ENCODE measurements around the gene GPC1.

DNA sequence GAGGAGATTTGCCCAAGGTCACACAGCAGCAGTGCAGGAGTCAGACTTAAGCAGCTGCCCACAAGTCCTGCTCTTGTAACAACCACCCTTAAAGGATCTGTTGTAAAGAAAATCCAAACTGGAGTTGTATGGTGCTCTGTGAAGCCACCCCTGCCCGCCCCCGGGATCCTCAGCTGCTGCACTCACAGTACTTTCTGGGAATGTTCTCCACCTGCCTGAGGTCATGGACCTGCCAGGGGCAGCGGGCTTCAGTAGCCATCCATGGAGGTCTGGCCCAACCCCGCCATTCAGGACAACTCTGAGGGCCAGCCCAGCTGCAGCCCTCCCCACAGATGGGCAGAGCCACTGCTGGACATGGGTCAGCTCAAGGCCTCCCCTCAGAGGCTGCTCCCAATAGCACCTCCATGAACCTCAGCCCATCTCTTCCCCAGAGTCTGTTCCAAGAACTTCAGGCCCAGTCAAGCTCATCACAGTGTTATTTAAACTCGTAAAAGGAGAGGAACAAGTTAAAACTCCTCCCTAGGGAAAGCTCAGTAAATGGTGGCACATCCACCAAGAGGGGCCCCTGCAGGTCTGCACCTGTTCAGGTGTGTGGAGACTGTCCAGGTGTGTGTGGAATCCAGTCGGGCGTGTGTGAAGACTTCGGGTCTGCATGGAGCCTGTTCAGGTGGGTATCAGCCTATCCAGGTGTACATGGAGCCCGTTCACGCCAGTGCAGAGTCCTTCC, 39.4 kb upstream of the GPC1 start:
- TF ChIP-seq, protein P1, sequence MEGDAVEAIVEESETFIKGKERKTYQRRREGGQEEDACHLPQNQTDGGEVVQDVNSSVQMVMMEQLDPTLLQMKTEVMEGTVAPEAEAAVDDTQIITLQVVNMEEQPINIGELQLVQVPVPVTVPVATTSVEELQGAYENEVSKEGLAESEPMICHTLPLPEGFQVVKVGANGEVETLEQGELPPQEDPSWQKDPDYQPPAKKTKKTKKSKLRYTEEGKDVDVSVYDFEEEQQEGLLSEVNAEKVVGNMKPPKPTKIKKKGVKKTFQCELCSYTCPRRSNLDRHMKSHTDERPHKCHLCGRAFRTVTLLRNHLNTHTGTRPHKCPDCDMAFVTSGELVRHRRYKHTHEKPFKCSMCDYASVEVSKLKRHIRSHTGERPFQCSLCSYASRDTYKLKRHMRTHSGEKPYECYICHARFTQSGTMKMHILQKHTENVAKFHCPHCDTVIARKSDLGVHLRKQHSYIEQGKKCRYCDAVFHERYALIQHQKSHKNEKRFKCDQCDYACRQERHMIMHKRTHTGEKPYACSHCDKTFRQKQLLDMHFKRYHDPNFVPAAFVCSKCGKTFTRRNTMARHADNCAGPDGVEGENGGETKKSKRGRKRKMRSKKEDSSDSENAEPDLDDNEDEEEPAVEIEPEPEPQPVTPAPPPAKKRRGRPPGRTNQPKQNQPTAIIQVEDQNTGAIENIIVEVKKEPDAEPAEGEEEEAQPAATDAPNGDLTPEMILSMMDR (IDR thresholded peaks at IDR 0.05), result no peak
- no peak for TF ChIP-seq POLR2A (IDR thresholded peaks at IDR 0.05)
